ENCODE results near the gene FAM47E.

The FAM47E gene

DNA sequence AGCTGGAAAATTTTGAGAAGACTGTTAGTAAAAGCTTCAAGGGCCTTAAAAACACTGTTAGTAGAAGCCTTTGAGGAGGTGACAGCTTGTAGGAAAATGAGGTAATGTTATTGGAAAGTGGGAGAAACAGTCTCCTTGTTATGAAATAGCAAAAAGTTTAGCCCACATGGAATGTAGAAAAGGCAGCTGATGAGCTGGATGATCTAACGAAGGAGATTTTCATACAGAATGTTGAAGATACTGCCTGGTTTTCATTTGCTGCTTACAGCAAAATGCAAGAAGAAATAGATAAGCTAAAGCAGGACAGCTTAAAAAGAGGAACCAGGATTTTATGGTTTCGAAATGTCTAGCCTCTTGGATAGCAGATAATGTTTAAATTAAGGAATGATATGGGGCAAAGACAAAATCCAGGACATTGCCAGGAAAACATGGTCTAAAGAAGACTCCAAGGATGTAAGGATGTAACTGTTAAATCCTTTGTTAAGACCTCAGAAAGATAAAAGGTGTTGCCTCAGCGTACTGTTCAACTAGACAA lies 44.8 kb downstream of the FAM47E start:
- no peak overlapping the region for H3K9ac ChIP-seq (ENCODE audit: low read depth in 1 of 2, low read length in 2 of 2)
- H3K9me3 ChIP-seq (ENCODE audit: control insufficient read depth in 2 of 2, low read length in 2 of 2): no peaks in the 10 kb centered on the region
- no peak overlapping the region for H3K27ac ChIP-seq (ENCODE audit: low read depth in 2 of 2, low read length in 2 of 2)
- H3K36me3 ChIP-seq (ENCODE audit: control insufficient read depth in 2 of 2, insufficient read depth in 2 of 2, low read length in 2 of 2): no peaks in the 10 kb centered on the region
- no peaks in the 10 kb centered on the region for H3K4me1 ChIP-seq (ENCODE audit: control insufficient read depth in 2 of 2, insufficient read depth in 2 of 2, low read length in 2 of 2)
- H3K27me3 ChIP-seq (ENCODE audit: control insufficient read depth in 2 of 2, insufficient read depth in 2 of 2, low read length in 2 of 2): no peaks in the 10 kb centered on the region
- no peak overlapping the region for H3K4me3 ChIP-seq (ENCODE audit: low read length in 2 of 2)

DNA sequence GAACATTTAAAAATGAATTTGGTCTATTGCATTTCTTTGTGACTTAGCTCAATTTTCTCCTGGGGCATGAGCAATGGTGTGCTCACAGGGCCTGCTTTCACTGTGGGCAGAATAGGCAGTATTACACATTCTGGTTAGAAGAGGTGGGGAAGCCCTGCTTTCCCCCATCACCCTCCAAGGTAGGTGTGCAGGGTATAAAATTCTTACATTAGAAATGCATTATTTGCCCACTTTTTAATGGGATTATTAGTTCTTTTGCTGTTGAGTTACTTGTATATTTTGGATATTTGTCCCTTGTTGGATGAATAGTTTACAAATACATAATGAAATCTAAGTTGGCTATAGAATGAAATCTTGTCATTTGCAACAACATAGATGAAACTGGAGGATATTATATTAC lies 46.7 kb downstream of the FAM47E start:
- Histone ChIP-seq H3K36me3 (ENCODE audit: control insufficient read depth in 2 of 2, insufficient read depth in 2 of 2, low read length in 2 of 2) (no peaks in the 10 kb centered on the region), H3K9me3 (ENCODE audit: control insufficient read depth in 2 of 2, low read length in 2 of 2) (no peaks in the 10 kb centered on the region), H3K9ac (ENCODE audit: low read depth in 1 of 2, low read length in 2 of 2) (no peak overlapping the region), H3K27ac (ENCODE audit: low read depth in 2 of 2, low read length in 2 of 2) (no peak overlapping the region), H3K4me3 (ENCODE audit: low read length in 2 of 2) (no peak overlapping the region), H3K4me1 (ENCODE audit: control insufficient read depth in 2 of 2, insufficient read depth in 2 of 2, low read length in 2 of 2) (peaks cover 0 to 3% of the 10 kb centered on the region in 2 donors), H3K27me3 (ENCODE audit: control insufficient read depth in 2 of 2, insufficient read depth in 2 of 2, low read length in 2 of 2) (no peaks in the 10 kb centered on the region)

GRCh38 chr4:76300012-76300411 lies 48.5 kb downstream of the FAM47E start:
- Histone ChIP-seq H3K4me1 (ENCODE audit: control insufficient read depth in 2 of 2, insufficient read depth in 2 of 2, low read length in 2 of 2) (peaks cover 4 to 8% of the 10 kb centered on the region in 2 donors), H3K27me3 (ENCODE audit: control insufficient read depth in 2 of 2, insufficient read depth in 2 of 2, low read length in 2 of 2) (no peaks in the 10 kb centered on the region), H3K36me3 (ENCODE audit: control insufficient read depth in 2 of 2, insufficient read depth in 2 of 2, low read length in 2 of 2) (no peaks in the 10 kb centered on the region), H3K4me3 (ENCODE audit: low read length in 2 of 2) (no peak overlapping the region), H3K27ac (ENCODE audit: low read depth in 2 of 2, low read length in 2 of 2) (no peak overlapping the region), H3K9me3 (ENCODE audit: control insufficient read depth in 2 of 2, low read length in 2 of 2) (no peaks in the 10 kb centered on the region), H3K9ac (ENCODE audit: low read depth in 1 of 2, low read length in 2 of 2) (no peak overlapping the region)

DNA sequence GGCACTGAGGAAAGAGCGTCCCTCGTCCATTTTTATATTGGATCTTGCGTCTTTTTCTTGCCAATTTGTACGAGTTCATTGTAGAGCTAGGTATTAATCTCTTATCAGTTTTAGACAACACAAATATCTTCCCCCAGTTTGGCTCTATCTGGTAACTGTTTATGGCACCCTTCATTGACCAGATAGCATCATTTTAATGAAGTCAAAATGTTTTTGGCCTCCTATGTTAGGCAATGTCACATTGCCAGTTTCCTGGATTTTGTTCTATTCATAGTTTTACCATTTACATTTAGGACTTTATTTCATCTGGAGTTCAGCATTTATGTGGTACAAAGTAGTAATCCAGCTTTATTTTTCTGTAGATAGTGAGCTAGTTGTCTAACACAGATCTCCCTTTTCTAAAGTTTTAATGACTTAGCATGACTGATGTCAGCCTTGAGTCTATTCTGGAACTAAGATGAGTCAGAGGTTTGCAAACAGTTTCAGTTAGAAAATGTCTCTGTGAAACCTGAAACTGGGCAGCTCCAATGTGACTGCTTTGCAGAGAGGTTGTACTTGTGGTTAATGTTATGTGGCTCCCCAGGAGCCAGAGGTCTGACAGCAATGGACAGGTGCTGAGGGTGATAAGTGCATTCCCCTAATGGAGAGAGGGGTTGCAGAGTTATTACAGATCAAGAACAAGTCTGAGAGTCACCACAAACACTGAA lies 49.7 kb downstream of the FAM47E start:
- no peak overlapping the region for H3K4me3 ChIP-seq (ENCODE audit: low read length in 2 of 2)
- H3K27me3 ChIP-seq (ENCODE audit: control insufficient read depth in 2 of 2, insufficient read depth in 2 of 2, low read length in 2 of 2): no peaks in the 10 kb centered on the region
- peak overlapping the region in 1 of 2 donors; percentile 54 for H3K27ac ChIP-seq (ENCODE audit: low read depth in 2 of 2, low read length in 2 of 2)
- H3K9ac ChIP-seq (ENCODE audit: low read depth in 1 of 2, low read length in 2 of 2): no peak overlapping the region
- H3K9me3 ChIP-seq (ENCODE audit: control insufficient read depth in 2 of 2, low read length in 2 of 2): no peaks in the 10 kb centered on the region
- no peaks in the 10 kb centered on the region for H3K36me3 ChIP-seq (ENCODE audit: control insufficient read depth in 2 of 2, insufficient read depth in 2 of 2, low read length in 2 of 2)
- peaks cover 11 to 15% of the 10 kb centered on the region in 2 donors for H3K4me1 ChIP-seq (ENCODE audit: control insufficient read depth in 2 of 2, insufficient read depth in 2 of 2, low read length in 2 of 2)

DNA sequence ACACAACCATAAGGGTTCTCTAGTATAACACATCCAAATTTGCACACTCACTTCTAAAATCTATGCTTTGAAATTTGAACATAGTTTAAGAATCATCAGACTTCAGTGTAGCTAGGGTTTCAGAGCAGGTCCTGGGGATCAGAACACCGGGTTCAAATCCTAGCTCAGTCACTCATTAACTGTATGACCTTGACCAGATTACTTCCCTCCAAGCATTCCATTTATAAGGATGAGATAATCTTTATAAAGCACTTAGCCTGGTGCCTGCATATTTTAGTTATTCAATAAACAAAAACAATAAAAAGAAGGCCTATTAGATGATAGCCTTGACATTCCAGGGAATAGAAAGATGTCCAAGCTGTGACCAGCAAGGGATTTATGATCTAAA lies 50.2 kb downstream of the FAM47E start:
- Histone ChIP-seq H3K9ac (ENCODE audit: low read depth in 1 of 2, low read length in 2 of 2) (no peak overlapping the region), H3K27me3 (ENCODE audit: control insufficient read depth in 2 of 2, insufficient read depth in 2 of 2, low read length in 2 of 2) (no peaks in the 10 kb centered on the region), H3K9me3 (ENCODE audit: control insufficient read depth in 2 of 2, low read length in 2 of 2) (no peaks in the 10 kb centered on the region), H3K4me3 (ENCODE audit: low read length in 2 of 2) (no peak overlapping the region), H3K27ac (ENCODE audit: low read depth in 2 of 2, low read length in 2 of 2) (peak overlapping the region in 1 of 2 donors; percentile 12), H3K36me3 (ENCODE audit: control insufficient read depth in 2 of 2, insufficient read depth in 2 of 2, low read length in 2 of 2) (no peaks in the 10 kb centered on the region), H3K4me1 (ENCODE audit: control insufficient read depth in 2 of 2, insufficient read depth in 2 of 2, low read length in 2 of 2) (peaks cover 11 to 15% of the 10 kb centered on the region in 2 donors)

DNA sequence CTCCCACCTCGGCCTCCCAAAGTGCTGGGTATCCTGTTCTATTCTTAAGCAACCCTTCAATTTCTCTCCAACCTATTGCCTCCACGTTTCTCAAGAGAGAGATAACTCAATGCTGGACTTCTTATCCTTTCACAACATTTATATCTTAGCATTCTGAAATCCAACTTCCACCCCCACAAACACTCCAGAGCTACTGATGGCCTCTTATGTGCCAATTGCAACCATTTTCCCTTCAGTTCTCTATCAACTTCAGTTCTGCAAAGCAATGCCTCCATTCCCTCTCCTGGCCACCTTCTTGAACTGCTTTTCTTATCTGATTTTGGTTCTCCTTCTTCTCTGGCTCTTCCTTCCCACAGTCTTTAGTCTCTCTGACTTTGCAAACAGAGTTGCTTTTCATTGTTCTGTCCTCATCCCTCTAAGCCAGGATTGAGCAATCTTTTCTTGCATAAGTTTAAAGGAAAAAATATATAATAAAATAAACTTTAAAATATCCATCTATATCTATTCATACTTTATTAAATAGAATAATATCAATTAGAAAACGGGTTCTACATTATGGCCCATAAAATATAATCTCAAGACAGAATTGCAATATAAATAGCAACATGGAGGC lies 51.4 kb downstream of the FAM47E start:
- no peak overlapping the region for H3K4me3 ChIP-seq (ENCODE audit: low read length in 2 of 2)
- H3K27me3 ChIP-seq (ENCODE audit: control insufficient read depth in 2 of 2, insufficient read depth in 2 of 2, low read length in 2 of 2): no peaks in the 10 kb centered on the region
- H3K4me1 ChIP-seq (ENCODE audit: control insufficient read depth in 2 of 2, insufficient read depth in 2 of 2, low read length in 2 of 2): peaks cover 15 to 23% of the 10 kb centered on the region in 2 donors
- H3K9ac ChIP-seq (ENCODE audit: low read depth in 1 of 2, low read length in 2 of 2): no peak overlapping the region
- no peaks in the 10 kb centered on the region for H3K36me3 ChIP-seq (ENCODE audit: control insufficient read depth in 2 of 2, insufficient read depth in 2 of 2, low read length in 2 of 2)
- H3K27ac ChIP-seq (ENCODE audit: low read depth in 2 of 2, low read length in 2 of 2): no peak overlapping the region
- no peaks in the 10 kb centered on the region for H3K9me3 ChIP-seq (ENCODE audit: control insufficient read depth in 2 of 2, low read length in 2 of 2)

GRCh38 chr4:76305033-76305687 lies 53.6 kb downstream of the FAM47E start:
- Histone ChIP-seq H3K4me1 (ENCODE audit: control insufficient read depth in 2 of 2, insufficient read depth in 2 of 2, low read length in 2 of 2) (peaks cover 26 to 29% of the 10 kb centered on the region in 2 donors), H3K9ac (ENCODE audit: low read depth in 1 of 2, low read length in 2 of 2) (peak overlapping the region; percentile 70 to 75), H3K36me3 (ENCODE audit: control insufficient read depth in 2 of 2, insufficient read depth in 2 of 2, low read length in 2 of 2) (peaks cover 0 to 9% of the 10 kb centered on the region in 2 donors), H3K9me3 (ENCODE audit: control insufficient read depth in 2 of 2, low read length in 2 of 2) (no peaks in the 10 kb centered on the region), H3K4me3 (ENCODE audit: low read length in 2 of 2) (peak overlapping the region; percentile 83 to 91), H3K27me3 (ENCODE audit: control insufficient read depth in 2 of 2, insufficient read depth in 2 of 2, low read length in 2 of 2) (no peaks in the 10 kb centered on the region), H3K27ac (ENCODE audit: low read depth in 2 of 2, low read length in 2 of 2) (peak overlapping the region in 1 of 2 donors; percentile 92)

DNA sequence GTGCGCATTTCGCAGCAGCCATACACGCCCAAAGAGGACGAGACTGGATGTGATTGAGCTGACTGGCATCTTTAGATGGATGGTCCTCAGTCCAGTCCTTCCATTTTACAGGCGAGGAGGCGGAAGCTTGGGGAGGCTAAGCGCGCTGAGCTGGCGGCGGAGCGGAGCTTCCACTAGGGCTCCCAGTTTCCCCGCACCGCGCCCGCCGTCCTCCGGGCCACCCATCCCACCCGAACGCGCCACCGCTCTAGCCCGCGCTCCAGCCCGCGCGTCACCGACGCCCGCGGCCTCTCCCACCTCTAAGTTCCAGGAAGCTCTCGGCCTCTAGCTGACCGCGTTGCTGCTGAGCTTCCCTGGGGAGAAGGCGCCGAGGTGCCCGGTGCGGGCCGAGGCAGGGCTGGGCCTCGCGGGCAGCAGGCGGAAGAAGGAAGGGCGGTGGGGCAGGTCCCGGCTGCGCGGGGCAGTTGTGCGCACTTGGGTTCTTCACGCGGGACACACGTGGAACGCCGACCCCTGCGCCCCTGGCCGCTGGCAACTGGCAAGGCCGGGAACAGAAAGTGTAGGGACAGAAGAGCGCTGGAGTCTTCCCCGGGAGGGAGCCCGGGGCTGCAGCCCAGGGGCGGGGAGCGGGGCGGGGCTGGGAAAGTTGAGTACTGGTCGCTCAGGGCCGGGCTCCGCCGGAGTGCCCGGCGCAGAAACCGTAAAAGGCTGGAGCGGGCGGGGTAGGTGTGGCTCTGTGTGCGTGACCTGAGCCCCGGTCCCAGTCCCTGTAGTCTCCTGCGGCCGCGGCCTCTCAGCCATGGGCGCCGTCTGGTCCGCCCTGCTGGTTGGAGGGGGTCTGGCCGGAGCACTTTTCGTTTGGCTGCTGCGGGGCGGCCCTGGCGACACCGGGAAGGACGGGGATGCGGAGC lies 54.7 kb downstream of the FAM47E start, which contains the start of gene STBD1:
Gene STBD1, plus strand, starts transcription at position 763 of the 911 bp plus-strand sequence. Its CDS starts 37 bp downstream, at position 800.
- peaks cover 30 to 33% of the 10 kb centered on the region in 2 donors for H3K4me1 ChIP-seq (ENCODE audit: control insufficient read depth in 2 of 2, insufficient read depth in 2 of 2, low read length in 2 of 2)
- peaks cover 5 to 9% of the 10 kb centered on the region in 2 donors for H3K36me3 ChIP-seq (ENCODE audit: control insufficient read depth in 2 of 2, insufficient read depth in 2 of 2, low read length in 2 of 2)
- H3K4me3 ChIP-seq (ENCODE audit: low read length in 2 of 2): peak within 1 kb of the TSS; percentile 83 to 91
- no peaks in the 10 kb centered on the region for H3K9me3 ChIP-seq (ENCODE audit: control insufficient read depth in 2 of 2, low read length in 2 of 2)
- peak within 1 kb of the TSS; percentile 90 to 92 for H3K27ac ChIP-seq (ENCODE audit: low read depth in 2 of 2, low read length in 2 of 2)
- H3K27me3 ChIP-seq (ENCODE audit: control insufficient read depth in 2 of 2, insufficient read depth in 2 of 2, low read length in 2 of 2): no peaks in the 10 kb centered on the region
- H3K9ac ChIP-seq (ENCODE audit: low read depth in 1 of 2, low read length in 2 of 2): peak within 1 kb of the TSS; percentile 75 to 94

- peak overlapping the region; percentile 75 to 94 for H3K9ac ChIP-seq (ENCODE audit: low read depth in 1 of 2, low read length in 2 of 2)
- peaks cover 36 to 37% of the 10 kb centered on the region in 2 donors for H3K4me1 ChIP-seq (ENCODE audit: control insufficient read depth in 2 of 2, insufficient read depth in 2 of 2, low read length in 2 of 2)
- peak overlapping the region; percentile 90 to 92 for H3K27ac ChIP-seq (ENCODE audit: low read depth in 2 of 2, low read length in 2 of 2)
Observed at GRCh38 chr4:76306882-76307659, 55.5 kb downstream of the FAM47E start.

More at GRCh38 chr4:76306882-76307659, 55.5 kb downstream of the FAM47E start:
- peaks cover 5 to 9% of the 10 kb centered on the region in 2 donors for H3K36me3 ChIP-seq (ENCODE audit: control insufficient read depth in 2 of 2, insufficient read depth in 2 of 2, low read length in 2 of 2)
- peak overlapping the region; percentile 83 to 91 for H3K4me3 ChIP-seq (ENCODE audit: low read length in 2 of 2)
- no peaks in the 10 kb centered on the region for H3K9me3 ChIP-seq (ENCODE audit: control insufficient read depth in 2 of 2, low read length in 2 of 2)
- no peaks in the 10 kb centered on the region for H3K27me3 ChIP-seq (ENCODE audit: control insufficient read depth in 2 of 2, insufficient read depth in 2 of 2, low read length in 2 of 2)

All from mucosa of rectum (tissue), 2 donors.